K562 (cell line): ENCODE data around the gene SLC7A6. TPM values are rescaled to one million over a fixed set of nuclear protein-coding genes. Genes with fewer than 3 reads are reported as not detected.
A peak's percentile ranks its signal among the peaks of the same experiment; 100 is the strongest.

Experiments used
- ATAC-seq: fragments of 200-7000 bp; cut with Tn5 transposase; 3 replicates; pipeline ENCODE4 v1.9.1; 2020; ENCODE audit warnings: moderate library complexity
- BruUV-seq: library from RNA; stranded (reverse); fragments of 400-500 nt; replicated peaks from 2 replicates; lab custom pipeline; 2021; lab: Mats Ljungman, UMichigan
- CTCF ChIA-PET: fragments of 300-600 bp; formaldehyde crosslinking; extraction: SDS; loops from one replicate; lab custom pipeline; 2021; ENCODE audit warnings: low intra/inter-chr PET ratio; lab: Yijun Ruan, JAX
- POLR2A ChIA-PET: fragments of 300-600, 350-650 bp; sonication (Branson Sonifier 250); formaldehyde crosslinking; extraction: SDS; loops from one replicate; lab custom pipeline; 2021; ENCODE audit warnings: antibody characterized with exemption, inconsistent platforms; lab: Yijun Ruan, JAX
- DNase-seq, 4 experiments: peaks; one replicate each; pipeline versions ENCODE4 v3.0.0 to v3.0.0-alpha.2; 2011 to 2018; ENCODE audit warnings: low spot score in 3 of 4, mixed read lengths in 3 of 4; ENCODE audit errors: extremely low read depth in 1 of 4
- FAIRE-seq: peaks from 2 replicates; lab custom pipeline; 2011; peaks lifted over from hg19 to GRCh38; lab: Jason Lieb, UNC
- H2AFZ ChIP-seq: 2 replicates; pipeline ENCODE4 v1.6.0; 2011; ENCODE audit warnings: low read depth, low read length, control low read depth, inconsistent platforms
- H3K27ac ChIP-seq: fragments of 200-600 bp; 3 replicates; pipeline ENCODE4 v1.8.0; 2011; ENCODE audit warnings: low read depth, mild to moderate bottlenecking, control low read depth, inconsistent platforms, low read length, moderate library complexity, mixed read lengths; ENCODE audit errors: extremely low read depth
- H3K27me3 ChIP-seq, 2 experiments: fragments of 300-600 bp in 1 of 2; 2 replicates in 1 of 2; 3 replicates in 1 of 2; pipeline versions ENCODE4 v1.6.0 to v1.8.0; 2011; ENCODE audit warnings: inconsistent platforms in 2 of 2, low read length in 2 of 2, mild to moderate bottlenecking in 1 of 2, mixed read lengths in 1 of 2, moderate library complexity in 1 of 2; ENCODE audit not compliant: control insufficient read depth in 2 of 2, insufficient read depth in 2 of 2
- H3K36me3 ChIP-seq: fragments of 300-600 bp; 3 replicates; pipeline ENCODE4 v1.8.0; 2011; ENCODE audit warnings: mild to moderate bottlenecking, low read length, inconsistent platforms; ENCODE audit not compliant: control insufficient read depth, insufficient read depth
- H3K4me1 ChIP-seq, 2 experiments: fragments of 200-600 bp in 1 of 2; replicated peaks in 1 of 2; 2 replicates in 1 of 2; 3 replicates in 1 of 2; pipeline versions ENCODE4 v1.5.1 to v1.8.0; 2011; ENCODE audit warnings: inconsistent platforms in 2 of 2, low read length in 2 of 2, mild to moderate bottlenecking in 1 of 2, mixed read lengths in 1 of 2, moderate library complexity in 1 of 2; ENCODE audit not compliant: control insufficient read depth in 2 of 2, insufficient read depth in 2 of 2
- H3K4me2 ChIP-seq: 2 replicates; pipeline ENCODE4 v1.6.1; 2011; ENCODE audit warnings: low read length, control low read depth, inconsistent platforms, mixed read lengths; ENCODE audit not compliant: insufficient read depth
- H3K4me3 ChIP-seq: fragments of 200-600 bp; sonication (generic), shearing (Covaris generic); 2 replicates; pipeline ENCODE4 v1.5.1; 2016; ENCODE audit warnings: control low read depth, inconsistent platforms
- H3K79me2 ChIP-seq: fragments of 200-600 bp; 3 replicates; pipeline ENCODE4 v1.8.0; 2011; ENCODE audit warnings: low read length, inconsistent platforms; ENCODE audit not compliant: control insufficient read depth, insufficient read depth
- H3K9ac ChIP-seq, 2 experiments: 2 replicates each; pipeline versions ENCODE4 v1.6.0 to v1.6.1; 2011; ENCODE audit warnings: low read depth in 2 of 2, low read length in 2 of 2, control low read depth in 1 of 2, inconsistent platforms in 1 of 2, mild to moderate bottlenecking in 1 of 2, mixed read lengths in 1 of 2; ENCODE audit not compliant: insufficient read depth in 1 of 2
- H3K9me1 ChIP-seq: one replicate; pipeline ENCODE4 v1.6.0; 2011; ENCODE audit warnings: inconsistent platforms, mild to moderate bottlenecking, low read length, moderate library complexity; ENCODE audit not compliant: control insufficient read depth, insufficient read depth
- H3K9me3 ChIP-seq: replicated peaks from 2 replicates; pipeline ENCODE4 v1.5.1; 2011; ENCODE audit warnings: low read depth, low read length, inconsistent platforms; ENCODE audit not compliant: control insufficient read depth, insufficient read depth
- H4K20me1 ChIP-seq: replicated peaks from 2 replicates; pipeline ENCODE4 v1.6.1; 2011; ENCODE audit warnings: low read length, inconsistent platforms, mixed read lengths; ENCODE audit not compliant: control insufficient read depth, insufficient read depth
- ARID3B ChIP-seq: fragments of 250-450 bp; sonication (Bioruptor Pico); IDR thresholded peaks from 2 replicates; pipeline ENCODE4 v1.4.0; 2020; ENCODE audit warnings: borderline replicate concordance
- CC2D1A ChIP-seq: fragments of 450-650 bp; IDR thresholded peaks from 2 replicates; pipeline ENCODE4 v1.6.1; 2017; ENCODE audit warnings: mild to moderate bottlenecking
- EZH2 ChIP-seq: IDR thresholded peaks from 2 replicates; pipeline ENCODE4 v1.6.1; 2012; ENCODE audit warnings: low read depth, mild to moderate bottlenecking, inconsistent platforms, low read length, borderline replicate concordance
- HMGN3 ChIP-seq: IDR thresholded peaks from 2 replicates; pipeline ENCODE4 v1.6.1; 2011; ENCODE audit warnings: borderline replicate concordance, low read depth, mild to moderate bottlenecking, mixed read lengths, low read length; ENCODE audit not compliant: insufficient read length; ENCODE audit errors: extremely low read depth
- HNRNPL ChIP-seq: fragments of 200-400 bp; formaldehyde crosslinking; IDR thresholded peaks from 2 replicates; pipeline ENCODE4 v1.6.1; 2017; ENCODE audit warnings: low read depth, mild to moderate bottlenecking, low read length
- KLF10 ChIP-seq: fragments of 250-450 bp; sonication (Bioruptor Pico); IDR thresholded peaks from 2 replicates; pipeline ENCODE4 v1.6.1; 2021; ENCODE audit warnings: matching md5 sums
- SMARCB1 ChIP-seq: IDR thresholded peaks from 2 replicates; pipeline ENCODE4 v1.6.1; 2011; ENCODE audit warnings: improper control_type of control experiment, low read depth; ENCODE audit not compliant: insufficient read length
- SREBF1 ChIP-seq: fragments of 150-350 bp; IDR thresholded peaks from 2 replicates; pipeline ENCODE4 v1.6.1; 2014; ENCODE audit warnings: antibody characterized with exemption, low read depth, low read length, borderline replicate concordance
- SUPT5H ChIP-seq: fragments of 450-650 bp; IDR thresholded peaks from 2 replicates; pipeline ENCODE4 v1.6.1; 2016
- TOE1 ChIP-seq, 2 experiments: fragments of 450-650 bp in 1 of 2; sonication (generic) in 1 of 2; formaldehyde crosslinking in 1 of 2; IDR thresholded peaks; 2 replicates each; pipeline versions ENCODE4 v1.7.1 to v1.8.0; 2016 to 2022; ENCODE audit warnings: borderline replicate concordance in 2 of 2, mild to moderate bottlenecking in 2 of 2, antibody characterized with exemption in 1 of 2, inconsistent platforms in 1 of 2, low read depth in 1 of 2, missing genetic modification reagents in 1 of 2, moderate library complexity in 1 of 2
- YY1 ChIP-seq, 3 experiments: IDR thresholded peaks; 2 replicates each; pipeline ENCODE4 v1.6.1; 2011; ENCODE audit warnings: low read length in 2 of 3, mild to moderate bottlenecking in 2 of 3, moderate library complexity in 2 of 3, borderline replicate concordance in 1 of 3, control low read depth in 1 of 3, low read depth in 1 of 3; ENCODE audit not compliant: insufficient read depth in 3 of 3, insufficient replicate concordance in 2 of 3, control insufficient read depth in 1 of 3, insufficient read length in 1 of 3; ENCODE audit errors: extremely low read depth in 1 of 3
- ZBTB17 ChIP-seq: fragments of 450-650 bp; formaldehyde crosslinking; IDR thresholded peaks from 2 replicates; pipeline ENCODE4 v1.4.0; 2020; ENCODE audit warnings: mild to moderate bottlenecking
- ZNF165 ChIP-seq: fragments of 250-450 bp; sonication (Bioruptor Pico); IDR thresholded peaks from 2 replicates; pipeline ENCODE4 v1.4.0; 2020; ENCODE audit warnings: borderline replicate concordance
- ZNF707 ChIP-seq: fragments of 250-450 bp; sonication (Bioruptor Pico); conservative IDR thresholded peaks from 2 replicates; pipeline ENCODE4 v1.8.0; 2022; ENCODE audit warnings: inconsistent platforms, mild to moderate bottlenecking, moderate library complexity
- WGBS: fragments of 100-300 bp; shearing (Covaris generic); methylation state at CpG from one replicate; pipeline ENCODE4 v1.1.6; 2016; ENCODE audit warnings: low coverage, mixed read lengths; ENCODE audit not compliant: insufficient coverage; ENCODE audit errors: missing lambda C conversion rate; 5-methylcytosine and 5-hydroxymethylcytosine counted together
- in situ Hi-C: fragments of 300-500 bp; cut with MboI; formaldehyde crosslinking; loops from 4 replicates; pipeline ENCODE4 v1.15.0; 2018; ENCODE audit warnings: inconsistent platforms, mixed read lengths
- intact Hi-C: fragments of 100-400 bp; cut with micrococcal nuclease; formaldehyde crosslinking; loops from 2 replicates; pipeline ENCODE4 v1.14.2; 2022
- polyA plus RNA-seq, 8 experiments: library from polyadenylated mRNA; depleted of rRNA in 4 of 8; stranded (reverse) in 5 of 8; unstranded in 3 of 8; fragments of >200 nt; fragmentation: Nextera tagmentation in 2 of 8; fragmentation: Illumina TruSeq in 1 of 8; extraction: Ambion mirVana in 2 of 8; extraction: Trizol in 1 of 8; gene quantifications; 2 replicates each; pipeline versions ENCODE4 v1.2.1 to v1.2.3, GENCODE V29; 2011 to 2014; ENCODE audit warnings: inconsistent platforms in 1 of 8, missing spikeins in 1 of 8
- total RNA-seq, 7 experiments: library from RNA; depleted of rRNA in 6 of 7; stranded (reverse); fragments of >200 nt in 6 of 7; fragmentation: Illumina TruSeq in 2 of 7; extraction: Trizol in 2 of 7; gene quantifications; 2 replicates each; pipeline versions ENCODE4 v1.2.1 to v1.2.3, GENCODE V29; 2011 to 2021; ENCODE audit warnings: low replicate concordance in 1 of 7
- TF ChIP-seq, protein P1 (sequence below): fragments of 450-650 bp; IDR thresholded peaks from 2 replicates; pipeline ENCODE4 v1.6.1; 2014; ENCODE audit warnings: low read depth, mild to moderate bottlenecking, moderate library complexity, borderline replicate concordance

SLC7A6 gene
- total and polyA plus RNA-seq, 9 of the 15 experiments (the other 6 are each of a cell fraction or from before 2014, with no cell fraction given), result 12.6 to 60.1 (median 29.8) TPM

DNA sequence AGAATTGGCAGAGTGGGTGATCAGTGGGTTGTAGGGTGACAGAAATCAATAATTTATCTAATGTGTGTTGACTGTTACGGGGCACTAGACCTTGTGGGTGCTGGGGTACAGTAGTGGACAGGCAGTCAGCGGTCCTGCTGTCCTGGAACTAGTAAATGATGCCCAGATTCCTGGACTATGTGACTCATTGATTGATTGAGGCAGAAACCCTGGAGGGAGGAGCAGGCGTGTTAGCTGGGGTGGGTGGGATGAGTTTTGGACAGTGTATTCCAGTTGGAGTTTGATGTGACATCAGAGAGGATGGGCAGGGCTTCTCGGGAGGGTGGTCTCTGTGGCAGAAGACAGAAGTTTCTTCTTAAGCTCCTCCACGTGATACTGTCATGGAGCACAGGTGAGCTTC lies 70.8 kb downstream of the SLC7A6 start:
- H3K36me3 ChIP-seq, result peaks cover 79% of the 10 kb centered on the region
- no peak for TF ChIP-seq ZBTB17 (CRISPR knock-in tag)
- no peak for TF ChIP-seq YY1 (IDR thresholded peaks at IDR 0.05; ENCODE audit: borderline replicate concordance in 1 of 3, control insufficient read depth in 1 of 3, extremely low read depth in 1 of 3, insufficient read depth in 3 of 3, insufficient read length in 1 of 3, insufficient replicate concordance in 2 of 3, low read depth in 1 of 3, low read length in 2 of 3)
- TF ChIP-seq TOE1 (IDR thresholded peaks at IDR 0.05; ENCODE audit: borderline replicate concordance), result no peak
- no peak for TF ChIP-seq TOE1 (CRISPR knock-in tag; IDR thresholded peaks at IDR 0.05; ENCODE audit: borderline replicate concordance, low read depth)
- TF ChIP-seq SUPT5H, result no peak
- no peak for TF ChIP-seq EZH2
- TF ChIP-seq, protein P1, sequence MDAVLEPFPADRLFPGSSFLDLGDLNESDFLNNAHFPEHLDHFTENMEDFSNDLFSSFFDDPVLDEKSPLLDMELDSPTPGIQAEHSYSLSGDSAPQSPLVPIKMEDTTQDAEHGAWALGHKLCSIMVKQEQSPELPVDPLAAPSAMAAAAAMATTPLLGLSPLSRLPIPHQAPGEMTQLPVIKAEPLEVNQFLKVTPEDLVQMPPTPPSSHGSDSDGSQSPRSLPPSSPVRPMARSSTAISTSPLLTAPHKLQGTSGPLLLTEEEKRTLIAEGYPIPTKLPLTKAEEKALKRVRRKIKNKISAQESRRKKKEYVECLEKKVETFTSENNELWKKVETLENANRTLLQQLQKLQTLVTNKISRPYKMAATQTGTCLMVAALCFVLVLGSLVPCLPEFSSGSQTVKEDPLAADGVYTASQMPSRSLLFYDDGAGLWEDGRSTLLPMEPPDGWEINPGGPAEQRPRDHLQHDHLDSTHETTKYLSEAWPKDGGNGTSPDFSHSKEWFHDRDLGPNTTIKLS, result no peak
- no peak for TF ChIP-seq ARID3B
- TF ChIP-seq HMGN3, result no peak
- no peak for TF ChIP-seq CC2D1A
- TF ChIP-seq KLF10 (CRISPR knock-in tag), result no peak
- TF ChIP-seq HNRNPL, result no peak
- no peak for TF ChIP-seq SREBF1
- no peak for TF ChIP-seq SMARCB1
- TF ChIP-seq ZNF165 (CRISPR knock-in tag), result no peak
- no peak for TF ChIP-seq ZNF707
- TF ChIP-seq, all 486 proteins: peak for 0
- H3K27me3 ChIP-seq, result no peaks in the 10 kb centered on the region
- intact Hi-C loops (no loop called here), in situ Hi-C loops (no loop called here)
- no peak overlapping the region for H2AFZ ChIP-seq
- DNase-seq, result no peak
- H3K4me1 ChIP-seq, result no peaks in the 10 kb centered on the region
- no peaks in the 10 kb centered on the region for H4K20me1 ChIP-seq
- no peaks in the 10 kb centered on the region for H3K9me3 ChIP-seq
- 0 out of 3 replicates have a peak, but pooled peaks cover 2% of the 10 kb centered on the region for H3K79me2 ChIP-seq
- no peak for ATAC-seq
- ChIA-PET CTCF (no interaction called here), POLR2A (interaction anchor here (0.6 to 0.7 kb wide), 2 partner anchors 25 to 360 kb away, joined by 3 to 4 read pairs; no protein-coding TSS in a partner anchor)
- peak overlapping the region in 1 of 2 experiments; percentile 5; a peak in 1 of 4 replicates for H3K9ac ChIP-seq
- no peaks in the 10 kb centered on the region for H3K9me1 ChIP-seq
- H3K4me3 ChIP-seq, result no peak overlapping the region
- no TSS peak for BruUV-seq
- 91% methylated on average over 4 of the region's 5 CpGs for WGBS
- no peak overlapping the region for H3K27ac ChIP-seq
- no peak for FAIRE-seq
- no peak overlapping the region for H3K4me2 ChIP-seq
